MG63 (cell line): Measurements from ENCODE around the gene VPS45. TPM values are rescaled to one million over a fixed set of nuclear protein-coding genes. Genes with fewer than 3 reads are reported as not detected.
"Not testable (repeated sequence)": the region's sequence is repeated elsewhere in the genome, so short reads cannot be mapped to it uniquely, and the experiment has no call there.

Experiments used
- DNase-seq: peaks from one replicate; pipeline ENCODE4 v3.0.0-alpha.2; 2020
- H3K27me3 ChIP-seq: fragments of 250-450 bp; sonication (Bioruptor Pico); 2 replicates; pipeline ENCODE4 v1.5.1; 2020; ENCODE audit warnings: mild to moderate bottlenecking, moderate library complexity
- H3K36me3 ChIP-seq: fragments of 250-450 bp; sonication (Bioruptor Pico); 2 replicates; pipeline ENCODE4 v1.5.1; 2020; ENCODE audit warnings: mild to moderate bottlenecking, moderate library complexity
- H3K4me3 ChIP-seq: fragments of 250-450 bp; sonication (Bioruptor Pico); 2 replicates; pipeline ENCODE4 v1.5.1; 2020; ENCODE audit warnings: mild to moderate bottlenecking, moderate library complexity
- H3K9me3 ChIP-seq: fragments of 250-450 bp; sonication (Bioruptor Pico); 2 replicates; pipeline ENCODE4 v1.5.1; 2020; ENCODE audit warnings: mild to moderate bottlenecking, moderate library complexity
- total RNA-seq: library from RNA; depleted of rRNA; stranded (reverse); fragments of >200 nt; shearing (Covaris generic); gene quantifications from 2 replicates; pipeline ENCODE4 v1.2.3, GENCODE V29; 2014; ENCODE audit warnings: low replicate concordance; rRNA removed

The VPS45 gene
- total RNA-seq, 1 experiment from 2014 or later = 26.4 TPM

GRCh38 chr1:150186438-150186788 is 118.8 kb downstream of the VPS45 start:
- H3K9me3 ChIP-seq, H3K27me3 ChIP-seq, DNase-seq, H3K36me3 ChIP-seq: not testable (repeated sequence)
- H3K4me3 ChIP-seq = peak overlapping the region; percentile 4; the same call in 1 of the 2 replicates

- DNase-seq = peak; percentile 27
- Histone ChIP-seq H3K9me3 (no peaks in the 10 kb centered on the region), H3K4me3 (no peak overlapping the region), H3K27me3 (no peaks in the 10 kb centered on the region), H3K36me3 (no peaks in the 10 kb centered on the region)
These were observed 119.4 kb downstream of the VPS45 start for GRCh38 chr1:150186789-150187559.

- Histone ChIP-seq H3K4me3 (no peak overlapping the region), H3K27me3 (no peaks in the 10 kb centered on the region), H3K36me3 (no peaks in the 10 kb centered on the region), H3K9me3 (no peaks in the 10 kb centered on the region)
- DNase-seq = no peak
These were observed 120.0 kb downstream of the VPS45 start for GRCh38 chr1:150187560-150187931.

GRCh38 chr1:150192012-150192411 is 124.4 kb downstream of the VPS45 start:
- Histone ChIP-seq H3K4me3 (no peak overlapping the region), H3K27me3 (no peaks in the 10 kb centered on the region), H3K9me3 (no peaks in the 10 kb centered on the region), H3K36me3 (no peaks in the 10 kb centered on the region)
- peak; percentile 19 for DNase-seq

GRCh38 chr1:150194381-150195031 is 126.9 kb downstream of the VPS45 start:
- Histone ChIP-seq H3K27me3 (no peaks in the 10 kb centered on the region), H3K4me3 (no peak overlapping the region), H3K9me3 (no peaks in the 10 kb centered on the region), H3K36me3 (no peaks in the 10 kb centered on the region)
- no peak for DNase-seq

Other genes starting within 250 kb of the VPS45 start
- gene BOLA1, start 168.2 kb upstream of the VPS45 start, total RNA-seq = 9.5 and 33.3 TPM in 2 replicates
- 0.16 TPM in 1 of 2 replicates, not detected in the other for gene SV2A, start 149.9 kb upstream of the VPS45 start, total RNA-seq
- 35.9 and 42.3 TPM in 2 replicates for gene SF3B4, start 140.0 kb upstream of the VPS45 start, total RNA-seq
- gene MTMR11, start 130.9 kb upstream of the VPS45 start, total RNA-seq = 0.35 and 3.0 TPM in 2 replicates
- 6.5 and 9.0 TPM in 2 replicates for gene OTUD7B, start 57.0 kb upstream of the VPS45 start, total RNA-seq
- 9.9 and 15.8 TPM in 2 replicates for gene PLEKHO1, start 82.1 kb downstream of the VPS45 start, total RNA-seq
- gene ANP32E, start 168.3 kb downstream of the VPS45 start, total RNA-seq = 17.0 and 38.7 TPM in 2 replicates
- gene CA14, start 190.0 kb downstream of the VPS45 start, total RNA-seq = not detected in 2 replicates
- 136 and 156 TPM in 2 replicates for gene APH1A, start 201.2 kb downstream of the VPS45 start, total RNA-seq
- 2.5 TPM in 1 of 2 replicates, not detected in the other for gene C1orf54, start 205.0 kb downstream of the VPS45 start, total RNA-seq
- not detected in 2 replicates for gene CIART, start 214.8 kb downstream of the VPS45 start, total RNA-seq
- 75.5 and 80.7 TPM in 2 replicates for gene MRPS21, start 226.1 kb downstream of the VPS45 start, total RNA-seq